Loucy (cell line): ENCODE data around the gene CBX2.

ENCODE experiments used
- EZH2phosphoT487 ChIP-seq: fragments of 200-600 bp; IDR thresholded peaks from 2 replicates; pipeline ENCODE4 v1.6.1; 2018; ENCODE audit warnings: antibody characterized with exemption, mild to moderate bottlenecking, moderate library complexity, borderline replicate concordance
- TF ChIP-seq, protein P1 (sequence below): fragments of 200-600 bp; sonication (generic); conservative IDR thresholded peaks from 2 replicates; pipeline ENCODE4 v1.5.1; 2014; ENCODE audit warnings: mild to moderate bottlenecking, antibody characterized with exemption, low read length

DNA sequence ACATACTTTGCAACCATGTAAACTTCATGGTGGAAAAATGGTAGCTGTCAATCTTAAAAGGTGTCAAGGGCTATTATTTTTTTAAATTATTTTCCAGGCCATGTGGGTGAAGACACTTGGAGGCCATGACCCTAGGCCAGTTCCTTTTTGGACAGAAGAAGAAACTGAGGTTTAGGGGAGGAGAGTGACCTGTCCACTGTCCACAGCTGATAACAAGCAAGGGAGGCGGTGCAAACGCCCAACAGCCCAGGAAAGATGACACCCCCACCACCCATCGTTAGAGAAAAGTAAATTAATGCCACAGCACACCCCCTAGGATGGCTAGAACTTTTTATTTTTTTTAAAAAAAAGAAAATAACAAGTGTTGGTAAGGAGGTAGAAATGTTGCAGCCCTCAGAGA is 28.0 kb upstream of the CBX2 start:
- TF ChIP-seq, protein P1, sequence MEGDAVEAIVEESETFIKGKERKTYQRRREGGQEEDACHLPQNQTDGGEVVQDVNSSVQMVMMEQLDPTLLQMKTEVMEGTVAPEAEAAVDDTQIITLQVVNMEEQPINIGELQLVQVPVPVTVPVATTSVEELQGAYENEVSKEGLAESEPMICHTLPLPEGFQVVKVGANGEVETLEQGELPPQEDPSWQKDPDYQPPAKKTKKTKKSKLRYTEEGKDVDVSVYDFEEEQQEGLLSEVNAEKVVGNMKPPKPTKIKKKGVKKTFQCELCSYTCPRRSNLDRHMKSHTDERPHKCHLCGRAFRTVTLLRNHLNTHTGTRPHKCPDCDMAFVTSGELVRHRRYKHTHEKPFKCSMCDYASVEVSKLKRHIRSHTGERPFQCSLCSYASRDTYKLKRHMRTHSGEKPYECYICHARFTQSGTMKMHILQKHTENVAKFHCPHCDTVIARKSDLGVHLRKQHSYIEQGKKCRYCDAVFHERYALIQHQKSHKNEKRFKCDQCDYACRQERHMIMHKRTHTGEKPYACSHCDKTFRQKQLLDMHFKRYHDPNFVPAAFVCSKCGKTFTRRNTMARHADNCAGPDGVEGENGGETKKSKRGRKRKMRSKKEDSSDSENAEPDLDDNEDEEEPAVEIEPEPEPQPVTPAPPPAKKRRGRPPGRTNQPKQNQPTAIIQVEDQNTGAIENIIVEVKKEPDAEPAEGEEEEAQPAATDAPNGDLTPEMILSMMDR = no peak
- TF ChIP-seq EZH2phosphoT487 = no peak
